WI38 (cell line): Measurements from ENCODE around the gene MIOX.

Source experiments
- H3K4me3 ChIP-seq: 2 replicates; pipeline ENCODE4 v1.5.1; 2011; ENCODE audit warnings: low read depth, mild to moderate bottlenecking, control low read depth, low read length
- CTCF ChIP-seq: IDR thresholded peaks from 2 replicates; pipeline ENCODE4 v1.5.1; 2012; ENCODE audit warnings: low read depth, mild to moderate bottlenecking, control low read depth, low read length

The MIOX gene

GRCh38 chr22:50505776-50506610 lies 19.3 kb downstream of the MIOX start:
- TF ChIP-seq CTCF: no peak
- H3K4me3 ChIP-seq: peak overlapping the region; percentile 98

DNA sequence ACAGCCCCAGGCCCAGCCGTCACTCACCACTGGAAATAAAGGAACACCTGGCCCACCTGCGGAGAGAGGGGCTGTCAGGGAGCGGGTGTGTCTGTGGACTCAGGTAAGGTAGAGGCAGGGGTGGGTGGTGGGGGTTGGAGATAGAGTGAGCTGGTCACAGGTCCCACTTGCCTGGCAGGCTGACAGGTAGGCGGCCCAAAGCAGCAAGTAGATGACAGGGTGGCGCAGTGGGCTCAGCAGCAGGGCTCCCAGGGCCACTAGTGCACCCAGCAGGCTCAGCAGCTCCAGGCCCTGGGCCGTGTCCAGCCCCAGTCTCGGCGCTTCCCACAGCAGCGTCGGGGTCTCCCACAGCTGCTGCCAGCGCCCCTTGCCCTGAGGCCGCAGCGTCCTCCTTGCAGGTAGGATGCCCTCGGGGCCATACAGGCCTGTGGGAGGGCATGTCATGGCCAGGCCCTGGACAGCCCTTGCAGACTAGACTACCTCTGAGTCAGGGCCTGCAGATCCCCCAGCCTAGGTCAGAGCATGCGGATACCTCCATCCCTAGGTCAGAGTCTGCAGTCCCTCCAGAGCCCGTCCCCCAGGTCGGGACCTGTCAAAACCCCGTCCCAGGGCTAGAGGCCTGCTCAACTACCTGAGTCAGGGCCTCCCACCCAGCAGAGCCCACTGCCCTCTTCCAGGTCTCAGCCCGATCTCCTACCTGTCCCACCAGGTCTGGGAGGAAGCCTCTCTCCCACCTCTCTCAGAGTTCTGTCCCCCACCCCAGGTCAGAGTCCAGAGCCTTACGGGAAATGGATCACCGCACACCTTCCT lies 20.2 kb downstream of the MIOX start:
- no peak for TF ChIP-seq CTCF

GRCh38 chr22:50507421-50507990 lies 20.8 kb downstream of the MIOX start, which contains the start of gene LMF2:
TSS of gene LMF2 (minus strand) at chr22:50507702. CDS start at chr22:50507675, 27 bp downstream.
- peak within 1 kb of the TSS; percentile 98 for H3K4me3 ChIP-seq
- no peak for TF ChIP-seq CTCF

More for the DNA sequence above, 20.2 kb downstream of the MIOX start:
- peak overlapping the region; percentile 98 for H3K4me3 ChIP-seq

DNA sequence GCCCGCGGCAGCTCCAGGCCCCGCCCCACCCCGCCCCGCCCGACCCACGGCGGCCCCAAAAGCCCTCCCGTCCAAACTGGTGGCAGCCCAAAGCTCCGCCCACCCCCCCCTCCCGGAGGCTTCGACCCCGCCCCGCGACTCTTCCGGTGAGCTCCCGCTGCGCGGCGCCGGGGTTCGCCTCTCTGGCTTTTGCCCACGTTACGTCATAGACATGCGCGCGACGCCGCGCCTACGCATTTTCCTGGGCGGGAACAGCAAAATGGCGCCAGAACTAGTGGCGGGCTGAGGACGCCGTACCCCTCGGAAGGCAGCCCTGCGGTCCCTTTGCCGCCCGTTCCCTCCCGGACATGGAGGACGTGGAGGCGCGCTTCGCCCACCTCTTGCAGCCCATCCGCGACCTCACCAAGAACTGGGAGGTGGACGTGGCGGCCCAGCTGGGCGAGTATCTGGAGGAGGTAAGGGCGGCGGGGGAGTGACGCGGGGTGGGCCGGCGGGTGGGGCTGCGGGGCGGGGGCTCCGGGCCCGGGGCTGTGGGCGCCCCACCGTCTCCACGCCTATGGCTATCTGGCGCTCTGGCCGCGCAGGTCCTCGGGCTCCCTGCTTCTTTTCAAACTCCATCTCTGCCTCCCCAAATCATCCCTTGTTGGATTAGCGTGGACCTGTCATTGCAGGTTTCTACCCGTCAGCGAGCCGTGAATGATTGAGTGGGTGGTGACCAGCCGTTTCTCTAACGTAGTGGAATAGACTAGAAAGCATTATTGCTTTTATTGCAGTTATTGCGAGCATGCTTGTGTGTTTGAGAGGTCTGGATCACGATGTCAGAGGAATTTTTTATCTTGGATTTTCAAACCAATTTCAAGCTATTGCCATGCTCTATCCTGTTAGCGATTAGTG lies 21.6 kb downstream of the MIOX start, which contains the start of gene NCAPH2:
Gene NCAPH2 (plus strand): TSS at position 234 of the 894 bp plus-strand sequence. CDS start 114 bp downstream, at position 348.
- TF ChIP-seq CTCF: no peak
- peak within 1 kb of the TSS; percentile 98 for H3K4me3 ChIP-seq

GRCh38 chr22:50508897-50509296 lies 22.2 kb downstream of the MIOX start:
- TF ChIP-seq CTCF: no peak
- peak overlapping the region; percentile 81 for H3K4me3 ChIP-seq

GRCh38 chr22:50513175-50513574 lies 26.5 kb downstream of the MIOX start:
- H3K4me3 ChIP-seq: no peak overlapping the region
- no peak for TF ChIP-seq CTCF
